NCI-H2081 treated with DMSO at 0.1 percent for 48 hours (cell line): Measurements from ENCODE around the gene ITGB6.
"Not testable (repeated sequence)": the region's sequence is repeated elsewhere in the genome, so short reads cannot be mapped to it uniquely, and the experiment has no call there.

Experiments used
- DNase-seq: peaks from one replicate; lab custom pipeline; 2025; lab: John Stamatoyannopoulos, UW

The ITGB6 gene

DNA sequence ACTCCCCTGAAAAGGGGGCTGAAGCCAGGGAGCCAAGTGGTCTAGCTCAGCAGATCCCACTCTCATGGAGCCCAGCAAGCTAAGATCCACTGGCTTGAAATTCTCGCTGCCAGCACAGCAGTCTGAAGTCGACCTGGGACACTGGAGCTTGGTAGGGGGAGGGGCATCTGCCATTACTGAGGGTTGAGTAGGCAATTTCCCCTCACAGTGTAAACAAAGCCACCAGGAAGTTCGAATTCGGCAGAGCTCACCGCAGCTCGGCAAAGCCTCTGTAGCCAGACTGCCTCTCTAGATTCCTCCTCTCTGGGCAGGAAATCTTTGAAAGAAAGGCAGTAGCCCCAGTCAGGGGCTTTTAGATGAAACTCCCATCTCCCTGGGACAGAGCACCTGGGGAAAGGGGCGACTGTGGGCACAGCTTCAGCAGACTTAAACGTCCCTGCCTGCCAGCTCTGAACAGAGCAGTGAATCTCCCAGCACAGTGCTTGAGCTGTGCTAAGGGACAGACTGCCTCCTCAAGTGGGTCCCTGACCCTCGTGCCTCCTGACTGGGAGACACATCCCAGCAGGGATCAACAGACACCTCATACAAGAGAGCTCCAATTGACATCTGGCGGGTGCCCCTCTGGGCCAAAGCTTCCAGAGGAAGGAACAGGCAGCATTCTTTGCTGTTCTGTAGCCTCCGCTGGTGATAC, 18.8 kb downstream of the ITGB6 start:
- not testable (repeated sequence) for DNase-seq

DNA sequence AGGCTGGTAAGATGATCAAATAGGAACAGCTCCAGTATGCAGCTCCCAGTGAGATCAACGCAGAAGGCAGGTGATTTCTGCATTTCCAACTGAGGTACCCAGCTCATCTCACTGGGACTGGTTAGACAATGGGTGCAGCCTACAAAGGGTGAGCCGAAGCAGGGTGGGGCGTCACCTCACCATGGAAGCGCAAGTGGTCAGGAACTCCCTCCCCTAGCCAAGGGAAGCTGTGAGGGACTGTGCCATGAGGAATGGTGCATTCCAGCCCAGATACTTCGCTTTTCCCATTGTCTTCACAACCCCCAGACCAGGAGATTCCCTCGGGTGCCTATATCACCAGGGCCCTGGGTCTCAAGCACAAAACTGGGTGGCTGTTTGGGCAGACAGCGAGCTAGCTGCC, 19.4 kb downstream of the ITGB6 start:
- DNase-seq: not testable (repeated sequence)

DNA sequence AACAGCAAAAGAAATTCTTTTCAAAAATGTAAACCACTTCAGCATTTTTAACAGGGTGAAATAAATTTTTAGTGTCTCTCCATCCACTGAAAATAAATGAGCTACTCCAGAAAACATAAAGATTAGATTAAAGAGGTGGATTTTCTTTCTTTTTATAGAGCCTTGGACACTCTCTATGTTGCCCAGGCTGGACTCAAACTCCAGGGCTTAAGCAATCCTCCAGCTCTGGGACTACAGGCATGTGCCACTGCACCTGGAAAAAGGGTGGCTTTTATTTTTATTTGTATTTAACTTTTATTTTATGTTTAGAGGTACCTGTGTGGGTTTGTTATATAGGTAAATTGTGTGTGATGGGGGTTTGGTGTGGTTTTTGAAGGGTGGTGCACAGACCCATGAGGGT, 19.9 kb downstream of the ITGB6 start:
- DNase-seq: no peak

DNA sequence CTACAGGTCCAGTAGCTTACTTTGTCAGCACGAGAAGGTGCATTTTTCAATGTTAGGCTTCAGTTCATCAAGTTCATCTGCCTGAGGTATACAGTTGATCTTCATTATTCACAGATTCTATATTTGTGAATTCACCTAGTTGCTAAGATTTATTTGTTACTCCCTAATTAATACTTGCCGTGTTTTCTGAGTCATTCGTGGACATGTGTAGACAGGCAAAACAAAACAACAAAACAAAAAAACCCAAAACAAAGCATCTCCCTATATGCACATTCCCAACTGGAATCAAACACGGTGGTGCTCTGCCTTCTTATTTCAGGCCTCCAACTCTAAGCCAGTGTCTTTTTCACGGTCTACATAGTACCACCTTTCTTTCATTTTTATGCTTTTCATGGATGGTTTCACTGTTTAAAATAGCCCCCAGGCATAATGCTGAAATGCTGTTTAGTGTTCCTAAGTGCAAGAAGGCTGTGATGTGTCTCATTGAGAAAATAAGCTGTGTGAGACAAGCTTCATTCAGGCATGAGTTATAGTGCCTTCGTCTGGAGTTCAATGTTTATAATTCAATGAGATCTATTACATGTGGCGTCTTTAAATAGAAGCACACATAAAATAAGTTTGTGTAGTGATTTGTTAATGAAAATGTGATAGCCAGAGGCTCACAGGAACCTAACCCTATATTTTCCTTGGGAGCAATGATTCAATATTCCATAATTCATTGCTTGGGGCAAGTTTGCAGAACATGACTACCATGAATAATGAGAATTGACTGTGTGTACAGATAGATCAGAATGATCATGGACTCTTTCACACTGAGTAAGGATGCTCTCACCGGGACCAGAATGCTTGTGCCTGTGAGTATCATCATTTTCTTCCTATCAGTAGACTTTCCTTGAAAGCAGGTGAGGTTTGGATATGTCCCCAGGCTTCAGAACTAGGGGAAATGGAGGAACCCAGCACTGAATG, 24.6 kb downstream of the ITGB6 start:
- no peak for DNase-seq

DNA sequence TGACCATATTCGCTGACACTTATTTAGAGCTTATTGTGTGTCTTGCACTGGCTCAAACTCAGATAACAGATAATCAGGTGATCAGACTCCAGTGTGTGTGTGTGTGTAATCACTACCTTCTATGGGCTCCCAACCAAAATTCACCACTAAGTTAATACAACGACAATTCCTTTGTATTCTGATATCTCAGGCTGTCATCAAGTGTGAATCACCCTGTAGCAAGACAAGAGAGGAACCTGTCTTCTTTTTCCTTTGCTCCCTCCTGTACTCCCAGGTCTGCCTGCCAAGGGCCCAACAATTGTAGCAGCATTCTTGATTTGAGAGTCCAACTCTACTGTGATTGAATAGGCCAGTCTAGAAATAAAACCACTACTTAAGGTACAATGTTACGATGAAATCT, 25.8 kb downstream of the ITGB6 start:
- no peak for DNase-seq

DNA sequence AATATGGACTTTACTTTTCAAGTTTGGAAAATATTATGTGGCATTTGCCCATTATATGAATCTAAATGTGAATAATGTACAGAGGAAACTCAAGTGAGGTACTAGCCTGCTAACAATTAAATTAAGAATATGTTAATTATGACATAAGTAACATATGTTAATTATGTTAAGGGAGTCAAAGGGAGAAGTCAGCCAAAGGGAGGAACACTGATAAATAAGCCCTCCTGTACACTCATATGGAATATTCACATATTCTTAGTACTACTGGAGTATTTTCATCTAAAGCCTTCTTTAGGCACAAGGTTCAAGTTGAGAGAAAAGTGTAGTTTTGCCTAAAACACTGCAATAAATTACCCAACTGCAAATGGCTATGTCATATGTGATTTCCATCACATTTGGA, 30.1 kb downstream of the ITGB6 start:
- no peak for DNase-seq

DNA sequence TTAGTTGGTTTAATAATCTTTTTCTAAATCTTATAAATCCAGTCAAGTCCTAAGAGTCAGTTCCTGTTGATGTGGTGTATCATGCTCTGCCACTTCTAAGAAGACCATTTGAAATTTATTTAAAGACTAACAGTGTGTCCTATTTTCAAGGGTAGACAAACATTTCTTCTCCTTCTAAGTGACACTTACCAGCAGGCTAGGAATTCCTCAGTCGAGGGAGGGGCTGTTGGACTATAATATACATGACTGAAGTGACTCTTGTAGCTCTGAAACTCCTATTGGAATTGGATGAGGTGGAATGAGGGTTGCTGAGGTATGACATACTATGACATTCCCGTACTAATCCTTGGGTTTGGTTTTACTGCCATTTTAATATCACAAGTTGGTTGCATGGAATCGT, 30.6 kb downstream of the ITGB6 start:
- DNase-seq: no peak

DNA sequence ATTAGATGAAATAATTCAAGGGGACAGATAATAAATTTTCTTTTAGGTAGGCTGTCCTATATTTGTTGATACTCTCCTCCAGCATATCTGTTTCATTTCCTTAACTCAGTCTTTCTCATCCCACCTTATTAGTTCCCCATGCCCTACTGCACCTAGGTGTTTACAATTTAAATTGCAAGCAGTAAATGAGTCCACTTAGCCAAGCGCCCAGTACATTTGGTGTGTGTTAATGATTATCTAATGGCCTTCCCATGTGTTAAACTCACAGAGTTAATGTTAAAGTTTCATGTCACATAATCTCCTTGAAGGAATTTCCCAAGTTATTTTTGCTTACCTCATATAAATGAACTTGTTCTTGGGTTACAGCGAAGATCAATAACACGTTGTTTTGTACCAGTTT, 31.2 kb downstream of the ITGB6 start:
- DNase-seq: no peak

DNA sequence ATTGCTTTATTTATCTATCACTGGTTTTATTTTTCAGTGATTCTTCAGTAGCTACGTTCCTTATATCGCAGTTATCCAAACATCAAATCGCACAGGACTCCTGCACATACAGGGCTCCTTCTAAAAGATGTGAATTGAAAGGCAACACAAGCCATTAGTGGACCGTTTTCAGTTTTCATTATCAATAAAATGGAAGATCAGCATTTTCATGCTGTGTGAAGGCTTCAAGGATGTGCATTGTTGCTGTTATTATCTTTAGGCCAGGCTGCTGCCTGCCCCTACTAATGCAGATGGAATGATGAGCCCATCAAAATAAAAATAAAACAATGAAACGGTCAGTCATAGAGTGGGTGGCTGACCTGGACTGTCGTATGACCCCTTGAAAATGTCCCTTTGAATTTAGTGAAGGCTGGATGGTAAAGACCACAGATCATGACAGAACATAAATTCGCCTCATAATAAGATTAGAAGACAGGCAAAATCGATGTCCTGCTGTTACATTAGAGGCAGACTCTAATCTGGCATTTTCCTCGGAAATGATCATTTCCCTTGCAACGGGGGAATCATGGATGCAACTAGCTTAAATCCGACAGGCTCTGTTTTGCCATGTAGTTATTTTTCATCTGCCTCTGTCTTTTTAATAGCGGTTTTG, 32.9 kb downstream of the ITGB6 start:
- DNase-seq: no peak

DNA sequence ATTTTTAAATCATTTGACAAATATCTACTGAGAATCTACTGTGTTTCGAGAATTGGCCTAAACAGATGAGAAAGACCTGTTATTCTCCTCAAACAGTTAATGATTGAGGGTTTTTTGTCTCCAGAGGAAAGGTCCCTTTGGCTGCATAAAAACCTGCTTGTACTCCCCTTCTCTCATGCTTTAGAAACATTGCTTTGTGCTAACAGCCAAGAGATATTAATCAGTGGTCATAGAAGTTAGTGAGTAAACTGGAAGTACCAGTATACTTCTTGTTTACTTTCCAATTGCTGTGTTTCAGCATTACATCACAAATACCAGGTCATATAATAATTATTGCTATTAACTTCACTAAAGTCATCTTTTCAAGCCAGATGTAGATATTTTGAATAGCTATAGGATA, 34.1 kb downstream of the ITGB6 start:
- no peak for DNase-seq

DNA sequence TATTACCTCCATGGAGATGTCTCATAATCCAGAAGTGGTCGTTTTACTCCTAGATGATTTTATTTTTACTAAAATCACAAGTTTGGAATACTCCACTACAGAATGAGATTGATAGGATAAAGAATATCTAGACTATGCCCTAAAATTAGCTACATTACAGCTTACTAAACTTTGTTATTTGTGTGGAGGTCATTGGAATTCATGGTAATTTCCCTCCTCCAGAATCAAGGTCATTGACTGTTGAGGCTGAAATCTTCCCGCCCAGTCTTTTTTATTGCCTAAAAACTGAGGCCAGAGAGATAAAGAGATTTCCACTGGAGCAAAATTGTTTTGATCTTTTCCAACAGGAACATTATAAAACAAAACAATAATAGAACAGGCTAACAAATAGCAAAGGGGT, 35.0 kb downstream of the ITGB6 start:
- no peak for DNase-seq

DNA sequence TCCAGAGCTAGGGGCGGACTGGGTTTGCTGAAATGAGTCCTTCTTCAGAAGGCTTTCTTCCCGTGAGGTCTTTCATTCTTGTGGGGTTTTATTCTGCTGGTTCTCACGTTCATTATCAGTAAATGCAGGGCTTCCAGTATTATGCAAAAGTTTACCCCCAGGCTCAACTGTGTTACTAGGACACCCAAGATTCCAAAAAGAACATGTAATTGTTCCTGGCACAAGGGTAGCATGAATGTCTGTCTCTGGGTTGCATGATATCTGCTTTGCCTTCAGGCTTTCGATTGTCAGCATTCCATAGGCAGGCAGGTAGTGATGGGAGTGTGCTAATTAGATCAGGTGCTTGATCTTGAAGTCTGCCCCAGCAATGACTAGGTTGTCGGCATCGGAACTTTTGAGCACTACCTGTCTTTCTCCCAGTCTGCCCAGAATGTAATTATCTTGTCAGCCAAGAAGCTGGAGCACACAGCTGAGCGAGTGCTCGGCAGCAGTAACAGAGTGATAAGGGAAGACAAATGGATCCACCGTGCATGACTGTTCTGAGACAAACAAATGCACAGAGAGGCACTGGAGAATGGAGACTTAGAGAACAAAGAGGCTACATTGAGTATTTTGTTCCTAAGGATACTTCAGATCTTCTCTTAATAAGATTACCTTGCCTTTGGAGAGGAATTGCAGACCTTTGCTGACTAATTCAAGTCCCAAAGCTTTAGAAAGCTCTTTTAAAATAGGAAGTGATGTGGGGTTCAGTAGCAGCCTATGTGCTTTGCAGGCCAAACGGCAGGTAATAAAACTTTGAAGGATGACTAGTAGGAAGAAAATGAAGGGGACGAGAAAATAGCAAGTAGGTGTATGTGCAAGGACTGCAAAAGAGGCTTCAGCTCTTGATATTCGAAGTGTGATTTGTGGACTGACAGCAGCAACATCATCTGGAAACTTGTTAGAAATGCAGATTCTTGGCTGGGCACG, 41.9 kb downstream of the ITGB6 start:
- no peak for DNase-seq

DNA sequence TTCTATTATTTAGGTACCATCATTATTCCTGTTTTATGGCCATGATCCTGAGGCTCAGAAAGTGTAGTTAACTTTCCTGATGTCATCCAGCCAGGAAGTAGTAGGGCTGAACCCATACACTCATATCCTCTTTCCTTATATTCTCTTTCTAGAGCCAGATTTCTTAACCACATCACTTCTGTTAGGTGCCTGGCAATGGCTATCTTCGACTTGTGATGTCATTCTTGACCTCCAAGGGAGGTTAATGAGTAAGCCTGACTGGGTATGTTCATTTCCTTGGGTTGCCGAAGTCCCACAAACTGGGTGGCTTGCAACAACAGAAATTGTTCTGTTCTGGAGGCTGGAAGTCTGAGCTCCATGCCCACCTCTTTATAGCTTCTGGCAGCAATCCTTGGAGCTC, 43.4 kb downstream of the ITGB6 start:
- no peak for DNase-seq

DNA sequence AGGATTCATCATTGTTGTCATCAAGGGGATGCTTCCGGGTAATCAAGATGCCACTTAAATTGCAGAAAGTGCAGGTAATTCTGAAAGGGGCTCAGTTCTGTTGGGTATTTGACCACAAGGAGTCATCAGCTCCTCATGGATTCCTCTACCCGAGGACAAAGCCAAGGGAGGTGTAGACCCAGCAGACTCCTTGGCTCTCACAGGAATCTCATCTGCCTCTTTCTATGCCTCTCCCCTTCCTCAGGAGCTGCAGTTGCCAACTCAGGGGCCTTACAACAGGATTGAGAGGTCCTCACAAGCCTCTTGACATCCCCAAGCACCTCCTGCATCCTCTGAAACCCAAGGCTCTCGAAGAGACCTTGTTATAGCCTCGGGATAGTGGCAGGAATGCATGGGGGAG, 44.0 kb downstream of the ITGB6 start:
- no peak for DNase-seq

DNA sequence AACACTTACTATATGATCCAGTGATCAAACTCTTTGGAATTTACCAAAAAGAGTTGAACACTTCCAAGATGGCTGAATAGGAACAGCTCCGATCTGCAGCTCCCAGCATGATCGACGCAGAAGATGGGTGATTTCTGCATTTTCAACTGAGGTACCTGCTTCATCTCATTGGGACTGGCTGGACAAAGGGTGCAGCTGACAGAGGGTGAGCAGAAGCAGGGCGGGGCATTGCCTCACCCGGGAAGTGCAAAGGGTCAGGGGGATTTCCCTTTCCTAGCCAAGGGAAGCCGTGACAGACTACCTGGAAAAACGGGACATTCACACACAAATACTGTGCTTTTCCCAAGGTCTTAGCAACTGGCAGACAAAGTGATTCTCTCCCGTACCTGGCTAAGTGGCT, 51.7 kb downstream of the ITGB6 start:
- not testable (repeated sequence) for DNase-seq

DNA sequence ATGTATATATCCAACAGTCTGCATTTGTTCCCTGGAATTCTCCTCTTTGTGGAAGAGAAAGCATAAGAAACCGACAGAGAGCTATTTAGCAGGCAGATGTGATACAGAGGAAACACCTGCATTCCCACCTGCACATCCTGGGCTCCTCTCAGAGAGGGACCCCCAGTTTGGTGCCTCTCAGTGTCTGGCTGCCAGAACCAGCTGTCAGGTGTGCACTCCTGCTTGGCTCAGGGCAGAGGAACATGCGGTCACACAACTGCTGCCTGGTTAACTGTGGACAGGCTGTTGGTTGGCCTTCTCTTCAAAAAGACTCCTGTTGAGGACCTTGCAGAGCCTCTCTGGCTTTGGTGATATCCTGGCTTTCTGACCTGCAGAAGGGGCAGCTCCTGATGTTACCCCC, 54.6 kb downstream of the ITGB6 start:
- no peak for DNase-seq

DNA sequence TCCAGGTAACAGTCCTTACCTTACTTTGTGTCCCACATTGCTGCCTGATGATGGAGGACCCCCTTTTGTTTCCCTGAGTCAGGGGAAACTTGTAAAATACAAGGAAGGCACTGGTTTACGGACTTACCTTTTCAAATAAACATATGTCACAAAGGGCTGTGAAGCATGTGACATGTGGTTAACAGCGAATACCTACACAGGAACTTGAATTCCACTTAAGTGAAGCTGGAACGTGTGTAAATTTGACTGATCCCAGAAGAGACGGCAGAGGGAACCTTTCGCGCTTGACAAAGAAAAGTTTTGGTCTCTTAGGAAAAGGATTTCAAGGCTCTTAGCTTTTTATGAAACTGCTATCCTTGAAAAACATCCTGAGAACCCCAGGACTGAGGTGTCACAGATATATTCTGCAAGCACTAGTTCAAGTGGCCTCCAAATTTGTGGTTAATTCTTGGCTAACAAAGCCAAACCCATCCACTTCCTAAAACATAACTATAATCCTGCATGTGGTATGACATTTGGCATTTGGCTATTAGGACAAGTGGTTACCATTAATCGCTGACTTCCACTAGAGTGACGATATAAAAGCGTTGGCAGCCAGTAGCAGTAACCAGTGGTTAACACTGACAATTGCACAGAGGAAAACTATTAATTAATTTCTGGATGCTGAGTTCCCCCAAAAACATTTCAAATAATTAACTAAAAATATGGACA, 55.6 kb downstream of the ITGB6 start:
- DNase-seq: no peak

DNA sequence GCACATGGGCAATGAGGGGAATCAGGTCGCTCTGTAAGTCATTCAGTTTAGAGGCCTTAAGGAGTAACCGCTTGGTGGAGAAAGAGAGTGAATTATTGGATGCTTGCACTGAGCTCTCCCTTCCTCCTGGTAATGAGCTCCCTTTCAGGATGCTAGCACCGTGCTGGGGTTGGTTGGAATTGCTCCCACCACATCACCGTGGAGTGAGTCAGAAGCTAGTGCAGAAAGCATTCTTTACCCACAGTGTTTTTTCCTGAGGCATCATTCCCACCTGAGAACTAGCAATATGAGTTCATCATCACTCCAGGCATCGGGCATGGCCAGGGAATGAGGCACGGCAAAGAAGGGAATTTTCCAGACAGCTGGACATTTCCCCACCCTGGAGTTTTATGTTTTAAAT, 57.6 kb downstream of the ITGB6 start:
- no peak for DNase-seq

DNA sequence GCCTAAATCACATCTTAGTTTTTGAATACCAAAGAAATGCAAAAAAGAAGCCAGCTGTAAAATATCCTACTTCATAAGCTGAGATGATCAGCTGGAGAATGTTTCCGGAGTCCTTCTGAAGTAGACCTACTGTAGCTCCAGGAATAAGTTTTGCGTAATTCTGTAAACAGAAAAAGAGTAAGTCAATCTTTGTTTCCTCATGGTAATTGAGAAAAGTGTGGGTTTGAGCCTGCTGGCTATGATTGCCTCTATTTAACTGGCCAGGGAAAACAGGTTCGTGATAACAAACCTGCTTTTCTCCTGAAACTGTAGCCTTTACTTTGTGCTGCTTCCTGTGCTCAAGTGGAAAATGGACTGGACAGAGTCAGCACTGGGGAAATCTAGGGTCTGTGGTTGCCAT, 58.2 kb downstream of the ITGB6 start:
- no peak for DNase-seq

DNA sequence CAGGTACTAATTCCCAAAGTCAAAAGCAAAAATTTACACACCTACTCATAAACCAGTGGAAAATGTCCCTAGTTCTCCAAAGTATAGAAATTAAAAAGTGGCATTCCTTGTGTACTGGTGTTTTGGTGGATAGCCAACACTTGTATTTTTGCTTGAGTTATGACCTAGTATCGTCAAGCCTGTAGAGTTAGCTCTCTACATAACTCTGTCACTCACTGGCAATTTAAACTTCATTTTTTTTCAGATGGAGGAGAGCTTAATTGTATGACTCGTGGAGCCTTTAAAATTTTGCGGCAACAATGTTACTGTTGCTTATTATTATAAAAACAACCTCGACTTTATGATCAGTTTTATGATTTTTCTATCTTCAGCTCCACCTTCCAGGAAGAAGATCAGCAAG, 58.7 kb downstream of the ITGB6 start:
- DNase-seq: no peak

DNA sequence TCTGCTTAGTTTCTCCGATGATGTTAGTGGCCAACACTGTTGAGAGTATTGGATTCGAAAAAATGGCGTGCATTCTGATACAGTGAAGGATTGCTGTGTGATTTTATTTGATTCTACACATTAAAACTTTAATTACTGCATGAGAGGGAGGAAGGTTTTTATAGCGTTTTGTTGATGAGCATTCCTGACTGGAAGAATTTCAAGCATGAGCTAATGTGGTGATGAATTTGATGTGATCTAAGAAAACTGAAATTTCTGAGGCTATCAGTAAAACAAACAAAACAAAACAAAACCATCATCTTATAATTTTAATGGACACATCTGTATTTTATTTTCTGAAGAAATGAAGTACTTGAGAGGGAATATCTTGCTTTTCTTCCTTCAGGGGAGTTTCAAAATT, 59.6 kb downstream of the ITGB6 start:
- no peak for DNase-seq
